CMK (cell line): Measurements from ENCODE around the gene USH2A.
"Not testable (repeated sequence)": the region's sequence is repeated elsewhere in the genome, so short reads cannot be mapped to it uniquely, and the experiment has no call there.

Experiments
- DNase-seq: peaks from one replicate; pipeline ENCODE4 v3.0.0-alpha.2; 2010; ENCODE audit warnings: low read depth

Gene USH2A

GRCh38 chr1:216200941-216201340 is 222.3 kb downstream of the USH2A start:
- DNase-seq = no peak

DNA sequence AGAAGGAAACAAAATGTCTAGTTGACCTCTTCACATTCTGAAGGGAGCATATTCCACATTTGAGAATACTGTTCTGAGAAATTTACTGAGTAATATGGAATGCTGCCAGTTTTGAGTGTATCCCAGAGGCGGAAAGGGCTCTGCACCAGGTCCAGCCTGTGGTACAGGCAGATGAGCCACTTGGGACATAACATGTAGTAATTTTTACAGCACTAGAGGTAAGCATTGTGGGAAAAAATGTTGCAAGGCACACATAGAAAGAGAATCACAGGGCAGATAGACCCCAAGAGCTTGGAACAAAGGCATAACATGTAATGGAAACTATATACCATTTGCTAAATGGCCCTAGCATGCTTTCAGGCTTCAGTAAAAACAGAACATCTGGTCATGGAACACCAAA is 228.5 kb downstream of the USH2A start:
- DNase-seq = no peak

GRCh38 chr1:216193839-216194443 is 229.3 kb downstream of the USH2A start:
- no peak for DNase-seq

GRCh38 chr1:216190438-216190837 is 232.8 kb downstream of the USH2A start:
- DNase-seq = no peak

DNA sequence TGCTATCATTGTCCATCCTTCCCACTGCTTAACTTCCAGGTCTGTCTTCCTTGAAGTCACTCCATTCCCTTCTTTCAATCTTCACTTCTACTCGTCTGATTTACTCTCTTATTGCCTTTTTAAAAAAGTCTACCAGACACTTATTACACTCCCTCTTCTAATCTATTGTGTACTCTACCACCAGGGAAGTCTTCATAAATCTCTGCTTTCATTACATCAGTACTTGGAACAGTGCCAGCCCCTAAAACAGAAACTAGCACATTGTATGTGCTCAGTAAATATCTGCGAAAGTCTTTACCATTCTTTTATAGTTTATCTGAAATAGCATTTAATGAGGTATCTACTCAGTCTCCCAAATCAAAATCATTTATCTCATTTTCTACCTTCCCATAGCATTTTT is 236.4 kb downstream of the USH2A start:
- DNase-seq = no peak

- DNase-seq = no peak
These were observed 237.1 kb downstream of the USH2A start for GRCh38 chr1:216186141-216186540.

- no peak for DNase-seq
These were observed 239.0 kb downstream of the USH2A start for GRCh38 chr1:216184126-216184680.

GRCh38 chr1:216183454-216183853 is 239.8 kb downstream of the USH2A start:
- DNase-seq = no peak

DNA sequence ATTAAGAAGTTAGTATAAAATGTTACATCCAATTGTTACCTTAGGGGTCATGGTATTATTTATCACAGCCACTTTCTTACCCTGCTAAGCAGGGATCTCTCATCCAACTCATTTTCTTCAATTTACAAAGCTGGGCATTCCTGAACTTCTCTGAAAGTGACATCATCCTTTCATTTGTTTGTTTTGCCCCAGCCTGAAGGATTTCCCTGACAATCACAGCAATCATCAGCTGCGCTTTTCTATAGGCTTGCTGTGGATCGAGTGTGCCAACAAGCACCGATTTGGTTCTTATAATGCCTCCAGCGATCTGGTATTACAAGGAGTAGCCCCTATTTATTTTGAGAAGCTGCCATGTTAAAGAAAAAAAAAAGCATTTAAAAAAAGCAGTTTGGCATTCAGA is 240.2 kb downstream of the USH2A start:
- DNase-seq = no peak

DNA sequence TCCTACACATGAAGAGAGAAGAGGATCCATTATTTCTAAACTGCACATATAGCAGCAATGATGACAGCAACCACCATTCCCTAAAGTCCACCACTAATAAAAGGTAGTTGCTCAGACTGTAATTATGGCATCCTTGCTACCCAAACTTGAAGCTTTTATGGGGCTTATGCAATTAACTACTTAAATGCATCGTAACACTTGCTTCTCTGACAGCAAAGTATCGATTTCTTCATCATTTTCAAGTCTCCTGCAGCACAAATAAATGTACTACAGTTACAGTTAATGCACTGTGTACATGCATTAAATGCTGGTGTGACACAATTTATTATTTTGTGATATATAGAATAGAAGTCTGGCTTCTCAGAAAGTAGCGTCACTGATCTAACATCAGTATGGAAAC is 241.7 kb downstream of the USH2A start:
- DNase-seq = no peak

DNA sequence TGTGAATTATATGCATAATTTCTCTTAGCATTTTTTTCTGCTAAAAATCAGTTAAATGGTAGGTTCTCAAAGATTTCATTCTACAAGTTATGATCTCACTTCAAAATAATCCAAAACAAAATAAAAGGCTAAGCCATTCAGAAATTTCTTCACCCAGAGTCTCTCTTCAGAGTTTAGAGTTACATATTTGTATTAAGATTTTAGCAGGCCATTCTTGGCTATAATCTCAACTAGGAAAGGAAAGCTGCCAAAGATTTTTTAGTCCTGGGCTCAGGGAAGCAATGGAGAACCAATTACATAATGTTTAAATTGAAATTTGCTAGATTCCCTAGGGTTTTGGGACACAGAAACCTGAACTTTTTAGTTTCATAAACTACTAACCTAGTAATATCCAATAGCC is 245.0 kb downstream of the USH2A start:
- DNase-seq = no peak

GRCh38 chr1:216176970-216177369 is 246.3 kb downstream of the USH2A start:
- no peak for DNase-seq

- DNase-seq = no peak
These were observed 247.5 kb downstream of the USH2A start for GRCh38 chr1:216175714-216176113.

DNA sequence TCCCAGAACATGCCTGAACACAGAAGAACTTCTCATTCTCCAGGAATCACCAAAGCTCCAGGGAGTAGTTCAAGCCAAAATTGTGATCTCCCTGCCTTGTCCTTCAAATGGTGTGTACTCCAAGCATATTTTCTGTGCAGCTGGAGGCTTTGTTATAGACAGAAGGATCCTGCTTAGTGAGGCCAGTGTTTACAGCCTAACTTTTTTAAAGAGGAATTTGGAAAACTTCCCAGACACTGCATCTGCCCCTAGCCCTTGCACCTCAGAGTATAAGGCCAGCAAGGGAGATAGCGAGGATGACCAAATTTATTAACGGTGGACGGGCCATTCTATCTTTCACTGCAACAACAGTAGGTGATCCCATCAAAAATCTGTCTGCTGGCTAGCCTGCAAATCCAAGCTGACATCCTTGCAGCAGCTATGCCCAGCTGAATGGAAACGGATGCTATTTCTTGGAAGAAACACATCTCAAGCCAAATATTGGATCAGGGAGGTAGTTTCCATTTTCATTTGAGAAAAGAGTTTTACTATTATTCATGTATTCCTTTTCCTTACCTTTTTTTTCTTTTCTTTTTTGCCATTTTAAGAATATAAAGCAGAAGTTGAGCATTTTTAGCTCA is 249.8 kb downstream of the USH2A start:
- no peak for DNase-seq

GRCh38 chr1:216169351-216169750 is 253.9 kb downstream of the USH2A start:
- DNase-seq = no peak

GRCh38 chr1:216168546-216168945 is 254.7 kb downstream of the USH2A start:
- no peak for DNase-seq

- DNase-seq = no peak
These were observed 269.2 kb downstream of the USH2A start for GRCh38 chr1:216154063-216154462.

- no peak for DNase-seq
These were observed 270.1 kb downstream of the USH2A start for GRCh38 chr1:216153130-216153529.

DNA sequence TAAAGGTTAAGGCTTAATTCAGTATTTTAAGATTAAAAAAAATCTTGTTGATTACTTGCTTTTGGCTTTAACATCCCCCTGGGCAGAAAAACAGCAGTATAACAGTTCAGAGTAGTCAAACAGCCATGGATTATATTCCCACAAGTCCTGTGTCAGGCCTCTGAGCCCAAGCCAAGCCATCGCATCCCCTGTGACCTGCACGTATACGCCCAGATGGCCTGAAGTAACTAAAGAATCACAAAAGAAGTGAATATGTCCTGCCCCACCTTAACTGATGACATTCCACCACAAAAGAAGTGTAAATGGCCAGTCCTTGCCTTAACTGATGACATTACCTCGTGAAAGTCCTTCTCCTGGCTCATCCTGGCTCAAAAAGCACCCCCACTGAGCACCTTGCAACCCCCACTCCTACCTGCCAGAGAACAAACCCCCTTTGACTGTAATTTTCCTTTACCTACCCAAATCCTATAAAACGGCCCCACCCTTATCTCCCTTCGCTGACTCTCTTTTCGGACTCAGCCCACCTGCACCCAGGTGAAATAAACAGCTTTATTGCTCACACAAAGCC is 277.7 kb downstream of the USH2A start:
- DNase-seq = not testable (repeated sequence)

GRCh38 chr1:216144661-216145450 is 278.4 kb downstream of the USH2A start:
- DNase-seq = no peak

- DNase-seq = no peak
These were observed 280.3 kb downstream of the USH2A start for GRCh38 chr1:216142921-216143320.

DNA sequence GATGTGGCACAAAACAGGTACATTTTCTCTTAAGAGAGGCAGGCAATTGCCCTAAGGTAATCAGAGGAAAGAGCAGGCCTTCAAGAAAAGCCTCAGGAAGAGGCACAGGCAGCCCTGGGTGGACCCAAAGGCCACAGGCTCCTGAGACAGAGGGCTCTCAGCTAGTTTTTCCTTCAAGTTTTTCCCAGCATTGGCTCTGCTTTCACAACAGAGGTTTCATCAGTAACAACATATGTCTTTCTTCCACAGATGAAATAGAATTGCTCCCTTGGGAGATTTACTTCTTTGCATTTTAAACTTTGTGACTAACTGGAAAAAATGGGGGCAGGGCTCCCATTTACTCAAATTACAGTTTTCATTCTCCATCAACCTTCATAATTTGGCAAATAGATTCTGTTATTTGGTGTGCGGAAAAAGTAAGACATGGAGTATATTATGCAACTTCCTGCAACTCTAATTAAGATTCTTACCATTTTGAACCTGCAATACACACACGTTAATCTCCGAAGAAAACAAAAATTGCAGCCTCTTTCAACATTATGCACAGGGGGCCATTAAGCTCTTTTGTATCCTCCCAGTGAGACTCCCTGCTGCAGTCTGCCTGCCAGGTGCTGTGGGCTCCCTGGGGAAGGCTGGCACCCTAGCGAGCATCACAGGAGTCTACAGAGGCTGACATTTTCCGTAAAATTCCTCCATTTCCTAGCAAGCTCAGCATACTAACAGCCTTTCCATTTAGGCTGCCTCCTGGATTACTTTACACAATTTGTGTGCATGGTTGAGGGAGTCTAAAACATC is 282.3 kb downstream of the USH2A start:
- no peak for DNase-seq
